OCI-LY1 (cell line): Measurements from ENCODE around the gene CPEB1.

ENCODE experiments used
- H2AFZ ChIP-seq: fragments of 200-600 bp; sonication (generic), shearing (Covaris generic); 2 replicates; pipeline ENCODE4 v1.6.0; 2014; ENCODE audit warnings: antibody characterized with exemption, mild to moderate bottlenecking, low read length
- H3F3A ChIP-seq: fragments of 200-600 bp; sonication (generic), shearing (Covaris generic); 2 replicates; pipeline ENCODE4 v1.6.0; 2014; ENCODE audit warnings: mild to moderate bottlenecking, antibody characterized with exemption, low read length, moderate library complexity; ENCODE audit not compliant: insufficient read depth
- H3K27ac ChIP-seq: fragments of 200-600 bp; sonication (generic); 2 replicates; pipeline ENCODE4 v1.5.1; 2014; ENCODE audit warnings: low read length, mixed run types, mild to moderate bottlenecking, low read depth; ENCODE audit not compliant: poor library complexity, severe bottlenecking
- H3K27me3 ChIP-seq: fragments of 200-600 bp; sonication (generic); 2 replicates; pipeline ENCODE4 v1.6.0; 2014; ENCODE audit warnings: antibody characterized with exemption, mild to moderate bottlenecking, low read length, moderate library complexity; ENCODE audit not compliant: insufficient read depth
- H3K36me3 ChIP-seq: fragments of 200-600 bp; sonication (generic); 2 replicates; pipeline ENCODE4 v1.6.1; 2014; ENCODE audit warnings: mild to moderate bottlenecking, antibody characterized with exemption, low read length, moderate library complexity, mixed read lengths; ENCODE audit not compliant: insufficient read depth
- H3K4me1 ChIP-seq: fragments of 200-600 bp; sonication (generic); 2 replicates; pipeline ENCODE4 v1.5.1; 2014; ENCODE audit warnings: mild to moderate bottlenecking, low read length, moderate library complexity; ENCODE audit not compliant: insufficient read depth, severe bottlenecking
- H3K4me2 ChIP-seq: fragments of 200-600 bp; sonication (generic), shearing (Covaris generic); 2 replicates; pipeline ENCODE4 v1.6.1; 2014; ENCODE audit warnings: low read length
- H3K4me3 ChIP-seq: fragments of 200-600 bp; sonication (generic); 2 replicates; pipeline ENCODE4 v1.5.1; 2014; ENCODE audit warnings: low read length, low read depth, mild to moderate bottlenecking, mixed read lengths; ENCODE audit not compliant: poor library complexity, severe bottlenecking
- H3K79me2 ChIP-seq: fragments of 200-600 bp; shearing (Covaris generic); 2 replicates; pipeline ENCODE4 v1.6.1; 2016; ENCODE audit warnings: mixed run types, low read length, mixed read lengths; ENCODE audit not compliant: insufficient read depth
- H3K9ac ChIP-seq: fragments of 200-600 bp; sonication (generic), shearing (Covaris generic); 2 replicates; pipeline ENCODE4 v1.6.1; 2014; ENCODE audit warnings: mild to moderate bottlenecking, low read length, mixed read lengths
- H3K9me2 ChIP-seq: fragments of 200-600 bp; sonication (generic), shearing (Covaris generic); 2 replicates; pipeline ENCODE4 v1.6.1; 2014; ENCODE audit warnings: low read depth, mild to moderate bottlenecking, low read length, mixed read lengths
- H3K9me3 ChIP-seq: fragments of 200-600 bp; shearing (Covaris generic); 2 replicates; pipeline ENCODE4 v1.6.1; 2014; ENCODE audit warnings: low read length, mixed read lengths
- H4K20me1 ChIP-seq: fragments of 200-600 bp; sonication (generic), shearing (Covaris generic); 2 replicates; pipeline ENCODE4 v1.6.0; 2016; ENCODE audit warnings: mild to moderate bottlenecking, low read length; ENCODE audit not compliant: insufficient read depth
- EZH2 ChIP-seq: fragments of 200-600 bp; sonication (generic), shearing (Covaris generic); IDR thresholded peaks from 2 replicates; pipeline ENCODE4 v1.8.0; 2017; ENCODE audit warnings: borderline replicate concordance, mixed run types, mild to moderate bottlenecking, antibody characterized with exemption, low read length, moderate library complexity, mixed read lengths
- TF ChIP-seq, protein P1 (sequence below): fragments of 200-600 bp; sonication (generic), shearing (Covaris generic); IDR thresholded peaks from 2 replicates; pipeline ENCODE4 v1.5.1; 2017; ENCODE audit warnings: mild to moderate bottlenecking, antibody characterized with exemption, low read length, moderate library complexity, mixed read lengths

The CPEB1 gene

DNA sequence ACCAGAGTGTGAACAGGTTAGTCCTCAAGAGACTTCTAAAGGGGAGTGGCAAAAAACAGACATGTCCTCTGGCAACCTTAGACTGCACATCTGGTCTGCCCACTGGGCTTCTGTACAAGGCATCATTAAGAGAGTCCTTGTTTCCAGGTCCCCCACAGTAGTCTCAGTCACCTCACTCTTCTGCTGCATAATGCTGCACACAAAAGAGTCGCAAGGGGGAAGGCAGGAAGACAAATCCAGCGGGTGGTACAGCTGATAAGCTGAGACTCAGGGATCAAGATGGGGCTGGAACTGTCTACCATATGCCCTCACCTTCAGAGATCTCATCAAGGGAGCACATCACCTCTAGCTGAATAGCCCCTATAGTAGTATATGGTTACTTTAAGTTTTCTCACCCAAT, 79.5 kb downstream of the CPEB1 start:
- no peaks in the 10 kb centered on the region for H3K36me3 ChIP-seq
- H3K27me3 ChIP-seq: no peaks in the 10 kb centered on the region
- no peaks in the 10 kb centered on the region for H3K9me3 ChIP-seq
- TF ChIP-seq EZH2: no peak
- TF ChIP-seq, protein P1, sequence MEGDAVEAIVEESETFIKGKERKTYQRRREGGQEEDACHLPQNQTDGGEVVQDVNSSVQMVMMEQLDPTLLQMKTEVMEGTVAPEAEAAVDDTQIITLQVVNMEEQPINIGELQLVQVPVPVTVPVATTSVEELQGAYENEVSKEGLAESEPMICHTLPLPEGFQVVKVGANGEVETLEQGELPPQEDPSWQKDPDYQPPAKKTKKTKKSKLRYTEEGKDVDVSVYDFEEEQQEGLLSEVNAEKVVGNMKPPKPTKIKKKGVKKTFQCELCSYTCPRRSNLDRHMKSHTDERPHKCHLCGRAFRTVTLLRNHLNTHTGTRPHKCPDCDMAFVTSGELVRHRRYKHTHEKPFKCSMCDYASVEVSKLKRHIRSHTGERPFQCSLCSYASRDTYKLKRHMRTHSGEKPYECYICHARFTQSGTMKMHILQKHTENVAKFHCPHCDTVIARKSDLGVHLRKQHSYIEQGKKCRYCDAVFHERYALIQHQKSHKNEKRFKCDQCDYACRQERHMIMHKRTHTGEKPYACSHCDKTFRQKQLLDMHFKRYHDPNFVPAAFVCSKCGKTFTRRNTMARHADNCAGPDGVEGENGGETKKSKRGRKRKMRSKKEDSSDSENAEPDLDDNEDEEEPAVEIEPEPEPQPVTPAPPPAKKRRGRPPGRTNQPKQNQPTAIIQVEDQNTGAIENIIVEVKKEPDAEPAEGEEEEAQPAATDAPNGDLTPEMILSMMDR: no peak
- no peak overlapping the region for H3K27ac ChIP-seq
- no peak overlapping the region for H3K4me3 ChIP-seq
- no peaks in the 10 kb centered on the region for H3F3A ChIP-seq
- H2AFZ ChIP-seq: no peak overlapping the region
- H3K9ac ChIP-seq: no peak overlapping the region
- H3K4me1 ChIP-seq: no peaks in the 10 kb centered on the region
- no peak overlapping the region for H3K4me2 ChIP-seq
- H3K79me2 ChIP-seq: no peaks in the 10 kb centered on the region
- H4K20me1 ChIP-seq: no peaks in the 10 kb centered on the region
- no peaks in the 10 kb centered on the region for H3K9me2 ChIP-seq

DNA sequence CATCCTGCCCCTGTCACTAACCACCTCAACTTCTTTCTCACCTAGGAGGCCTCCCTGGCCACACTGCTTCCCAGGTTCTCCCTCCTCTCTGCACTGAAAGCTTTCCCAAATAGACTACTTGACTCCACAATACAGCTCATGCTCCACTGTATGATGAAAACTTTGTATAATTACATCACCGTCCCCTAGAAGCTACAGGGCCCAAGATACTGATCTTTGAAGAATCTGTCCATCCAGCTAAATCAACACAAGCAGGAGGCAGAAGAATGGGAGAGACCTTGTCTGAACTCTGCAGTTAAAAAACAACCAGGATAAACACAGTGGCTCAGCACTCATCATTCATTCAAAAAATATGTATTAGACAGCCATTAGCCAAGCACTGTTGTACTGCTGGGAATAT, 80.5 kb downstream of the CPEB1 start:
- Histone ChIP-seq H3K4me3 (no peak overlapping the region), H2AFZ (no peak overlapping the region), H3K27ac (no peak overlapping the region), H3K9me2 (no peaks in the 10 kb centered on the region), H3K4me1 (no peaks in the 10 kb centered on the region), H3F3A (no peaks in the 10 kb centered on the region), H3K4me2 (no peak overlapping the region), H3K79me2 (no peaks in the 10 kb centered on the region), H3K9me3 (no peaks in the 10 kb centered on the region), H3K27me3 (no peaks in the 10 kb centered on the region), H3K9ac (no peak overlapping the region), H3K36me3 (no peaks in the 10 kb centered on the region), H4K20me1 (no peaks in the 10 kb centered on the region)
- TF ChIP-seq, protein P1: no peak

DNA sequence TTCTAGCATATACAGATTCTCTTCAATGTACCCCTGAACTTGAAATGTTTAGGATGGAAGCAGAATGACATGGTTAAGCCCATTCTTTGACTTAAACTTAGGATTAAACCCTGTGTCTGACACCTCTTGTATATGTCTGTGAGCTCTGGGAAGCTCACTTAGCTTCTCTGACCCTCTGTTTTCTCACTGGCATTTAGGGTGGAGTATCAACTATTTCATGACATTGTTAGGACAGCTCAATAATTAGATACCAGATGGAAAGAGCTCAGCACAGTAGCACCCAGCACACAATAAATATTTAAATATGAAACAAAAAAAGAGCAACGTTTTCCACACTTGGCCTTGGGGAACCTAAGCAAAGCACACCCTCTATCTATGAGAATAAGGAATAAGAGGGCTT, 88.7 kb downstream of the CPEB1 start:
- Histone ChIP-seq H3K36me3 (no peaks in the 10 kb centered on the region), H3F3A (no peaks in the 10 kb centered on the region), H3K4me1 (no peaks in the 10 kb centered on the region), H3K9ac (no peak overlapping the region), H3K27me3 (no peaks in the 10 kb centered on the region), H3K4me2 (no peak overlapping the region), H2AFZ (no peak overlapping the region), H3K79me2 (no peaks in the 10 kb centered on the region), H3K9me2 (no peaks in the 10 kb centered on the region), H4K20me1 (no peaks in the 10 kb centered on the region), H3K9me3 (no peaks in the 10 kb centered on the region), H3K4me3 (no peak overlapping the region), H3K27ac (no peak overlapping the region)
- TF ChIP-seq, protein P1: no peak
- no peak for TF ChIP-seq EZH2
